GM10847 (cell line): ENCODE data around the gene RTN4RL1.

Source experiments
- POLR2A ChIP-seq: IDR thresholded peaks from 2 replicates; pipeline ENCODE4 v1.6.1; 2011; ENCODE audit not compliant: insufficient read length; ENCODE audit errors: extremely low read depth

RTN4RL1 gene

GRCh38 chr17:1946021-1946932, 78.9 kb downstream of the RTN4RL1 start:
- TF ChIP-seq POLR2A, result no peak

GRCh38 chr17:1945621-1946020, 79.5 kb downstream of the RTN4RL1 start:
- TF ChIP-seq POLR2A, result no peak

GRCh38 chr17:1943436-1943831, 81.7 kb downstream of the RTN4RL1 start:
- TF ChIP-seq POLR2A, result no peak

- TF ChIP-seq POLR2A, result no peak
Observed at GRCh38 chr17:1942666-1943435, 82.3 kb downstream of the RTN4RL1 start.

GRCh38 chr17:1942066-1942365, 83.1 kb downstream of the RTN4RL1 start:
- no peak for TF ChIP-seq POLR2A

- no peak for TF ChIP-seq POLR2A
Observed at GRCh38 chr17:1941272-1942065, 83.7 kb downstream of the RTN4RL1 start.

GRCh38 chr17:1940810-1941185, 84.3 kb downstream of the RTN4RL1 start:
- no peak for TF ChIP-seq POLR2A

GRCh38 chr17:1939981-1940809, 84.9 kb downstream of the RTN4RL1 start:
- TF ChIP-seq POLR2A, result no peak

- no peak for TF ChIP-seq POLR2A
Observed at GRCh38 chr17:1937461-1937860, 87.7 kb downstream of the RTN4RL1 start.

- TF ChIP-seq POLR2A, result no peak
Observed at GRCh38 chr17:1936766-1937165, 88.4 kb downstream of the RTN4RL1 start.

GRCh38 chr17:1934901-1935300, 90.2 kb downstream of the RTN4RL1 start:
- no peak for TF ChIP-seq POLR2A

- no peak for TF ChIP-seq POLR2A
Observed at GRCh38 chr17:1933875-1934715, 91.0 kb downstream of the RTN4RL1 start.

GRCh38 chr17:1931844-1932579, 93.1 kb downstream of the RTN4RL1 start:
- no peak for TF ChIP-seq POLR2A
